OCI-LY1 (cell line): ENCODE results near the gene IGSF6.

Experiments used
- CTCF ChIP-seq: fragments of 200-600 bp; sonication (generic), shearing (Covaris generic); IDR thresholded peaks from 2 replicates; pipeline ENCODE4 v1.5.1; 2017; ENCODE audit warnings: mild to moderate bottlenecking, antibody characterized with exemption, low read length, moderate library complexity, mixed read lengths
- EZH2 ChIP-seq: fragments of 200-600 bp; sonication (generic), shearing (Covaris generic); IDR thresholded peaks from 2 replicates; pipeline ENCODE4 v1.8.0; 2017; ENCODE audit warnings: borderline replicate concordance, mixed run types, mild to moderate bottlenecking, antibody characterized with exemption, low read length, moderate library complexity, mixed read lengths

DNA sequence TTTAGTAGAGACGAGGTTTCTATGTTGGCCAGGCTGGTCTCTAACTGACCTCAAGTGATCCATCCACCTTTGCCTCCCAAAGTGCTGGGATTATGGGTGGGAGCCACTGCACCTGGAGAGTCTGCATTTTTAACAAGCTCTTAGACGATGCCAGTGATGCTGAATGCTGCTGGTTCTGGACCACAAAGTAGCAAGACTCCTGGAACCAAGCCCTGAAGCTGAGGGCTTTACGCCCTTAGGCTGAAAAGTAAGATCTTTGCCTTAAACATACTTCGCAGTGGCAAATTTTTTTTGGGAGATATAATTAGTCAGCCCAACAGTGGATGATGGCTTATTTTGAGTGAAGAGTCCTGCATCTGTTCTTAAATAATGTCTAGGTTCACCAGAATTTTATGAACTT lies 39.0 kb downstream of the IGSF6 start:
- TF ChIP-seq CTCF (no peak), EZH2 (no peak)
